GM12878 (cell line): ENCODE data around the gene PPP2R3A. TPM values are rescaled to one million over a fixed set of nuclear protein-coding genes. Genes with fewer than 3 reads are reported as not detected.

Experiments used
- ATAC-seq: fragments of 200-7000 bp; cut with Tn5 transposase; 3 replicates; pipeline ENCODE4 v1.9.1; 2020; ENCODE audit warnings: mild to moderate bottlenecking, moderate library complexity
- BruUV-seq: library from RNA; stranded (reverse); fragments of 400-500 nt; replicated peaks from 2 replicates; lab custom pipeline; 2021; lab: Mats Ljungman, UMichigan
- CTCF ChIA-PET: fragments of 300-600 bp; sonication (Branson Sonifier 250); formaldehyde crosslinking; extraction: SDS; loops from one replicate; lab custom pipeline; 2021; ENCODE audit warnings: inconsistent platforms; lab: Yijun Ruan, JAX
- POLR2A ChIA-PET: fragments of 350-600 bp; formaldehyde crosslinking; extraction: SDS; loops from one replicate; lab custom pipeline; 2021; ENCODE audit warnings: inconsistent platforms; lab: Charles Lee
- RAD21 ChIA-PET: fragments of 300-600 bp; sonication (Branson Sonifier 250); formaldehyde crosslinking; loops from one replicate; lab custom pipeline; 2023; ENCODE audit warnings: antibody characterized with exemption; ENCODE audit not compliant: unreplicated experiment; lab: Charles Lee
- SMC1A ChIA-PET: fragments of 300-600 bp; sonication (Branson Sonifier 250); formaldehyde crosslinking; loops from one replicate; lab custom pipeline; 2023; ENCODE audit not compliant: unreplicated experiment, uncharacterized antibody; lab: Charles Lee
- DNase-seq: peaks from one replicate; pipeline ENCODE4 v3.0.0-alpha.2; 2011; ENCODE audit warnings: low read depth, low spot score
- FAIRE-seq: peaks from 3 replicates; lab custom pipeline; 2011; peaks lifted over from hg19 to GRCh38; lab: Jason Lieb, UNC
- H2AFZ ChIP-seq: 2 replicates; pipeline ENCODE4 v1.6.0; 2011; ENCODE audit warnings: low read depth, low read length, control low read depth; ENCODE audit not compliant: control insufficient read depth
- H3K27ac ChIP-seq: 2 replicates; pipeline ENCODE4 v1.5.1; 2011; ENCODE audit warnings: control low read depth; ENCODE audit not compliant: control insufficient read depth, insufficient read depth
- H3K27me3 ChIP-seq, 2 experiments: replicated peaks in 1 of 2; 2 replicates each; pipeline versions ENCODE4 v1.6.0 to v1.6.1; 2011; ENCODE audit warnings: low read length in 1 of 2; ENCODE audit not compliant: control insufficient read depth in 2 of 2, insufficient read depth in 2 of 2
- H3K36me3 ChIP-seq, 2 experiments: 2 replicates each; pipeline ENCODE4 v1.5.1; 2011; ENCODE audit warnings: low read length in 1 of 2; ENCODE audit not compliant: control insufficient read depth in 2 of 2, insufficient read depth in 2 of 2
- H3K4me1 ChIP-seq: 2 replicates; pipeline ENCODE4 v1.6.1; 2011; ENCODE audit warnings: mild to moderate bottlenecking, low read length, moderate library complexity, mixed read lengths; ENCODE audit not compliant: control insufficient read depth, insufficient read depth
- H3K4me2 ChIP-seq: 2 replicates; pipeline ENCODE4 v1.6.0; 2011; ENCODE audit warnings: control low read depth; ENCODE audit not compliant: control insufficient read depth, insufficient read depth
- H3K4me3 ChIP-seq: fragments of 200-600 bp; sonication (generic); 2 replicates; pipeline ENCODE4 v1.5.1; 2016
- H3K79me2 ChIP-seq: 2 replicates; pipeline ENCODE4 v1.6.0; 2011; ENCODE audit warnings: low read length; ENCODE audit not compliant: control insufficient read depth, insufficient read depth
- H3K9ac ChIP-seq: 2 replicates; pipeline ENCODE4 v1.8.0; 2011; ENCODE audit warnings: low read length, control low read depth, mixed read lengths; ENCODE audit not compliant: control insufficient read depth, insufficient read depth
- H3K9me3 ChIP-seq: replicated peaks from 3 replicates; pipeline ENCODE4 v1.5.1; 2011; ENCODE audit warnings: mild to moderate bottlenecking, low read length; ENCODE audit not compliant: control insufficient read depth, insufficient read depth
- H4K20me1 ChIP-seq: 2 replicates; pipeline ENCODE4 v1.6.0; 2011; ENCODE audit not compliant: control insufficient read depth, insufficient read depth
- ASH2L ChIP-seq: fragments of 300-600, 200-600 bp; sonication (generic); IDR thresholded peaks from 2 replicates; pipeline ENCODE4 v1.6.1; 2017; ENCODE audit warnings: low read depth, mild to moderate bottlenecking, borderline replicate concordance
- CBFB ChIP-seq: IDR thresholded peaks from 2 replicates; pipeline ENCODE4 v1.6.1; 2016; ENCODE audit warnings: antibody characterized with exemption, low read depth
- CHD1 ChIP-seq: IDR thresholded peaks from 2 replicates; pipeline ENCODE4 v1.6.1; 2012; ENCODE audit warnings: low read depth, low read length, improper control_type of control experiment
- FOXK2 ChIP-seq: fragments of 450-650 bp; IDR thresholded peaks from 2 replicates; pipeline ENCODE4 v1.6.1; 2017; ENCODE audit warnings: mild to moderate bottlenecking, moderate library complexity
- HDAC2 ChIP-seq: fragments of 200-600 bp; sonication (generic); IDR thresholded peaks from 2 replicates; pipeline ENCODE4 v1.6.1; 2017
- KLF5 ChIP-seq: fragments of 450-650 bp; IDR thresholded peaks from 2 replicates; pipeline ENCODE4 v1.6.1; 2014; ENCODE audit warnings: mild to moderate bottlenecking; ENCODE audit not compliant: partially characterized antibody
- MXI1 ChIP-seq: fragments of 150-350 bp; IDR thresholded peaks from 2 replicates; pipeline ENCODE4 v1.6.1; 2011; ENCODE audit warnings: low read depth, mild to moderate bottlenecking, inconsistent platforms, low read length, improper control_type of control experiment
- NR2C2 ChIP-seq: IDR thresholded peaks from 2 replicates; pipeline ENCODE4 v1.6.1; 2011; ENCODE audit warnings: borderline replicate concordance, low read depth; ENCODE audit not compliant: control insufficient read depth, insufficient read length
- PML ChIP-seq: IDR thresholded peaks from 2 replicates; pipeline ENCODE4 v1.6.1; 2012; ENCODE audit warnings: low read length, inconsistent platforms
- SIX5 ChIP-seq: IDR thresholded peaks from 2 replicates; pipeline ENCODE4 v1.6.1; 2011; ENCODE audit warnings: mild to moderate bottlenecking, low read depth, low read length, moderate library complexity; ENCODE audit not compliant: severe bottlenecking
- YBX1 ChIP-seq: fragments of 450-650 bp; IDR thresholded peaks from 2 replicates; pipeline ENCODE4 v1.6.1; 2016; ENCODE audit warnings: antibody characterized with exemption
- WGBS: methylation state at CpG from one replicate; pipeline ENCODE4 v1.1.6; 2016; ENCODE audit warnings: low lambda C conversion rate; ENCODE audit not compliant: insufficient replicate concordance, insufficient coverage; ENCODE audit errors: missing lambda C conversion rate; 5-methylcytosine and 5-hydroxymethylcytosine counted together
- in situ Hi-C: fragments of 300-500 bp; cut with MboI; formaldehyde crosslinking; loops from 9 replicates; pipeline ENCODE4 v1.14.3; 2018; ENCODE audit warnings: mixed read lengths
- intact Hi-C: fragments of 100-400 bp; cut with micrococcal nuclease; formaldehyde crosslinking; loops from one replicate; pipeline ENCODE4 v1.14.2; 2022; ENCODE audit not compliant: unreplicated experiment
- polyA plus RNA-seq, 11 experiments: library from polyadenylated mRNA; depleted of rRNA in 4 of 11; unstranded in 6 of 11; stranded (reverse) in 5 of 11; fragments of >200 nt; fragmentation: Nextera tagmentation in 4 of 11; fragmentation: Illumina TruSeq in 1 of 11; extraction: Ambion mirVana in 4 of 11; extraction: Trizol in 1 of 11; gene quantifications; 1 replicate in 1 of 11; 2 replicates in 10 of 11; pipeline versions ENCODE4 v1.2.1 to v1.2.3, GENCODE V29; 2011 to 2016; ENCODE audit warnings: inconsistent platforms in 2 of 11, missing spikeins in 2 of 11, low read depth in 1 of 11
- total RNA-seq, 4 experiments: library from RNA; depleted of rRNA in 3 of 4; stranded (reverse); fragments of >200 nt in 3 of 4; fragmentation: Illumina TruSeq in 1 of 4; extraction: Trizol in 1 of 4; gene quantifications; 2 replicates each; pipeline versions ENCODE4 v1.2.1 to v1.2.3, GENCODE V29; 2013 to 2021
- TF ChIP-seq, protein P1 (sequence below): fragments of 450-650 bp; IDR thresholded peaks from 2 replicates; pipeline ENCODE4 v1.6.1; 2016; ENCODE audit warnings: mild to moderate bottlenecking
- TF ChIP-seq, protein P2 (sequence below): fragments of 450-650 bp; IDR thresholded peaks from 2 replicates; pipeline ENCODE4 v1.6.1; 2017; ENCODE audit warnings: antibody characterized with exemption, mild to moderate bottlenecking, moderate library complexity
- TF ChIP-seq, protein P3 (sequence below): IDR thresholded peaks from 2 replicates; pipeline ENCODE4 v1.6.1; 2011; ENCODE audit warnings: borderline replicate concordance, low read depth, mild to moderate bottlenecking, moderate library complexity, mixed read lengths, low read length; ENCODE audit not compliant: insufficient read depth; ENCODE audit errors: extremely low read length
- TF ChIP-seq, protein P4 (sequence below): fragments of 450-650 bp; IDR thresholded peaks from 2 replicates; pipeline ENCODE4 v1.6.1; 2017; ENCODE audit warnings: mild to moderate bottlenecking, moderate library complexity

Gene PPP2R3A
- total and polyA plus RNA-seq, 10 of the 15 experiments (the other 5 are each of a cell fraction or from before 2014, with no cell fraction given) = under 0.01 to 0.16 (median 0.06) TPM; not detected in 5

DNA sequence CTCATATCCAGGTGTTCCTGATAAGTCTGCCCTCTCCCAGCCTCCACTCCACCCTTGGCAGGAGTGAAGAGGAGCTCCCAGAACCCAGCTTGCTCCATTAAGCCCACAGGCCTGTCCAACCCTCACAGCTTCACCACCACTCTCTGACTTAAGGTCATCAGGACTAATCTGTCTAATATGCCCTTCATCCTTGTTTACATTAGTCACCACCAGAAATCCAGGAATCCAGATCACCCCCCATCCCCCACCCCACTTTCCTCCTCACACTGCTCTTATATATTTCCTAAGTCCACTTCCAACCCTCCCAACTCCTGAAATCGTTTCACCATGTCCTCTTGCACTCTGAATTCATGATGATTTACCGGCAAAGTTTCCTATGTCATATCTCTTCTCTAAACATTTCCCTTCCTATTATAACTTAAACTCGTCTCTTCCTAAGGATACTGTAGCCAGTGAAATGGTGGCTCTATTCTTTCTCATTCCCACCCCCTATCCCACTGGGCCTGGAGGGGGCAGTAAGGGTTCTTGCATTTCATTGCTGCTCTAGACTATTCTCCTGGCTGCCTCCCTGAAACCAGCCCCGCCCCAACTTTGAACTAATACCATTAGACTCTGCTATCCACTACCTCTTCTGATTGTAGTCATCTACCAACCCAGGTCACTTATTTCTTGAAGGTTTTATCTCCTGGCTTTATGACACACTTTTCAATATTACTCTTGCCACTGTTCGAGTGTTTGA, 43.4 kb downstream of the PPP2R3A start:
- in situ Hi-C loops (no loop called here), intact Hi-C loops (no loop called here)
- ChIA-PET CTCF (no interaction called here), RAD21 (interaction anchor here (0.6 kb wide), 1 partner anchor 1072 kb away, joined by 3 read pairs; no protein-coding TSS in a partner anchor), POLR2A (no interaction called here), SMC1A (no interaction called here)
- ATAC-seq (no peak), DNase-seq (no peak), FAIRE-seq (no peak)
- WGBS = 43% methylated on average over 5 of the region's 5 CpGs
- H2AFZ ChIP-seq = no peak overlapping the region
- no peak overlapping the region for H3K4me2 ChIP-seq
- H3K27me3 ChIP-seq = no peaks in the 10 kb centered on the region
- no TSS peak for BruUV-seq
- H3K9me3 ChIP-seq = no peaks in the 10 kb centered on the region
- no peak overlapping the region for H3K9ac ChIP-seq
- no peaks in the 10 kb centered on the region for H3K79me2 ChIP-seq
- H3K4me3 ChIP-seq = no peak overlapping the region
- no peak overlapping the region for H3K27ac ChIP-seq
- H3K36me3 ChIP-seq = no peaks in the 10 kb centered on the region
- H3K4me1 ChIP-seq = no peaks in the 10 kb centered on the region
- H4K20me1 ChIP-seq = no peaks in the 10 kb centered on the region
- TF ChIP-seq SIX5 (no peak), NR2C2 (no peak), YBX1 (no peak), CBFB (no peak), KLF5 (no peak), MXI1 (no peak), CHD1 (no peak), HDAC2 (no peak), ASH2L (no peak), FOXK2 (no peak), PML (no peak)
- TF ChIP-seq, protein P1, sequence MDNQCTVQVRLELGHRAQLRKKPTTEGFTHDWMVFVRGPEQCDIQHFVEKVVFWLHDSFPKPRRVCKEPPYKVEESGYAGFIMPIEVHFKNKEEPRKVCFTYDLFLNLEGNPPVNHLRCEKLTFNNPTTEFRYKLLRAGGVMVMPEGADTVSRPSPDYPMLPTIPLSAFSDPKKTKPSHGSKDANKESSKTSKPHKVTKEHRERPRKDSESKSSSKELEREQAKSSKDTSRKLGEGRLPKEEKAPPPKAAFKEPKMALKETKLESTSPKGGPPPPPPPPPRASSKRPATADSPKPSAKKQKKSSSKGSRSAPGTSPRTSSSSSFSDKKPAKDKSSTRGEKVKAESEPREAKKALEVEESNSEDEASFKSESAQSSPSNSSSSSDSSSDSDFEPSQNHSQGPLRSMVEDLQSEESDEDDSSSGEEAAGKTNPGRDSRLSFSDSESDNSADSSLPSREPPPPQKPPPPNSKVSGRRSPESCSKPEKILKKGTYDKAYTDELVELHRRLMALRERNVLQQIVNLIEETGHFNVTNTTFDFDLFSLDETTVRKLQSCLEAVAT = no peak
- TF ChIP-seq, protein P2, sequence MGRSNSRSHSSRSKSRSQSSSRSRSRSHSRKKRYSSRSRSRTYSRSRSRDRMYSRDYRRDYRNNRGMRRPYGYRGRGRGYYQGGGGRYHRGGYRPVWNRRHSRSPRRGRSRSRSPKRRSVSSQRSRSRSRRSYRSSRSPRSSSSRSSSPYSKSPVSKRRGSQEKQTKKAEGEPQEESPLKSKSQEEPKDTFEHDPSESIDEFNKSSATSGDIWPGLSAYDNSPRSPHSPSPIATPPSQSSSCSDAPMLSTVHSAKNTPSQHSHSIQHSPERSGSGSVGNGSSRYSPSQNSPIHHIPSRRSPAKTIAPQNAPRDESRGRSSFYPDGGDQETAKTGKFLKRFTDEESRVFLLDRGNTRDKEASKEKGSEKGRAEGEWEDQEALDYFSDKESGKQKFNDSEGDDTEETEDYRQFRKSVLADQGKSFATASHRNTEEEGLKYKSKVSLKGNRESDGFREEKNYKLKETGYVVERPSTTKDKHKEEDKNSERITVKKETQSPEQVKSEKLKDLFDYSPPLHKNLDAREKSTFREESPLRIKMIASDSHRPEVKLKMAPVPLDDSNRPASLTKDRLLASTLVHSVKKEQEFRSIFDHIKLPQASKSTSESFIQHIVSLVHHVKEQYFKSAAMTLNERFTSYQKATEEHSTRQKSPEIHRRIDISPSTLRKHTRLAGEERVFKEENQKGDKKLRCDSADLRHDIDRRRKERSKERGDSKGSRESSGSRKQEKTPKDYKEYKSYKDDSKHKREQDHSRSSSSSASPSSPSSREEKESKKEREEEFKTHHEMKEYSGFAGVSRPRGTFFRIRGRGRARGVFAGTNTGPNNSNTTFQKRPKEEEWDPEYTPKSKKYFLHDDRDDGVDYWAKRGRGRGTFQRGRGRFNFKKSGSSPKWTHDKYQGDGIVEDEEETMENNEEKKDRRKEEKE = no peak
- TF ChIP-seq, protein P3, sequence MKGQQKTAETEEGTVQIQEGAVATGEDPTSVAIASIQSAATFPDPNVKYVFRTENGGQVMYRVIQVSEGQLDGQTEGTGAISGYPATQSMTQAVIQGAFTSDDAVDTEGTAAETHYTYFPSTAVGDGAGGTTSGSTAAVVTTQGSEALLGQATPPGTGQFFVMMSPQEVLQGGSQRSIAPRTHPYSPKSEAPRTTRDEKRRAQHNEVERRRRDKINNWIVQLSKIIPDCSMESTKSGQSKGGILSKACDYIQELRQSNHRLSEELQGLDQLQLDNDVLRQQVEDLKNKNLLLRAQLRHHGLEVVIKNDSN = no peak
- TF ChIP-seq, protein P4, sequence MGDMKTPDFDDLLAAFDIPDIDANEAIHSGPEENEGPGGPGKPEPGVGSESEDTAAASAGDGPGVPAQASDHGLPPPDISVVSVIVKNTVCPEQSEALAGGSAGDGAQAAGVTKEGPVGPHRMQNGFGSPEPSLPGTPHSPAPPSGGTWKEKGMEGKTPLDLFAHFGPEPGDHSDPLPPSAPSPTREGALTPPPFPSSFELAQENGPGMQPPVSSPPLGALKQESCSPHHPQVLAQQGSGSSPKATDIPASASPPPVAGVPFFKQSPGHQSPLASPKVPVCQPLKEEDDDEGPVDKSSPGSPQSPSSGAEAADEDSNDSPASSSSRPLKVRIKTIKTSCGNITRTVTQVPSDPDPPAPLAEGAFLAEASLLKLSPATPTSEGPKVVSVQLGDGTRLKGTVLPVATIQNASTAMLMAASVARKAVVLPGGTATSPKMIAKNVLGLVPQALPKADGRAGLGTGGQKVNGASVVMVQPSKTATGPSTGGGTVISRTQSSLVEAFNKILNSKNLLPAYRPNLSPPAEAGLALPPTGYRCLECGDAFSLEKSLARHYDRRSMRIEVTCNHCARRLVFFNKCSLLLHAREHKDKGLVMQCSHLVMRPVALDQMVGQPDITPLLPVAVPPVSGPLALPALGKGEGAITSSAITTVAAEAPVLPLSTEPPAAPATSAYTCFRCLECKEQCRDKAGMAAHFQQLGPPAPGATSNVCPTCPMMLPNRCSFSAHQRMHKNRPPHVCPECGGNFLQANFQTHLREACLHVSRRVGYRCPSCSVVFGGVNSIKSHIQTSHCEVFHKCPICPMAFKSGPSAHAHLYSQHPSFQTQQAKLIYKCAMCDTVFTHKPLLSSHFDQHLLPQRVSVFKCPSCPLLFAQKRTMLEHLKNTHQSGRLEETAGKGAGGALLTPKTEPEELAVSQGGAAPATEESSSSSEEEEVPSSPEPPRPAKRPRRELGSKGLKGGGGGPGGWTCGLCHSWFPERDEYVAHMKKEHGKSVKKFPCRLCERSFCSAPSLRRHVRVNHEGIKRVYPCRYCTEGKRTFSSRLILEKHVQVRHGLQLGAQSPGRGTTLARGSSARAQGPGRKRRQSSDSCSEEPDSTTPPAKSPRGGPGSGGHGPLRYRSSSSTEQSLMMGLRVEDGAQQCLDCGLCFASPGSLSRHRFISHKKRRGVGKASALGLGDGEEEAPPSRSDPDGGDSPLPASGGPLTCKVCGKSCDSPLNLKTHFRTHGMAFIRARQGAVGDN = no peak
